OCI-LY1 (cell line): ENCODE measurements around the gene WDR5.

Experiments used
- CTCF ChIP-seq: fragments of 200-600 bp; sonication (generic), shearing (Covaris generic); IDR thresholded peaks from 2 replicates; pipeline ENCODE4 v1.5.1; 2017; ENCODE audit warnings: mild to moderate bottlenecking, antibody characterized with exemption, low read length, moderate library complexity, mixed read lengths
- EZH2 ChIP-seq: fragments of 200-600 bp; sonication (generic), shearing (Covaris generic); IDR thresholded peaks from 2 replicates; pipeline ENCODE4 v1.8.0; 2017; ENCODE audit warnings: borderline replicate concordance, mixed run types, mild to moderate bottlenecking, antibody characterized with exemption, low read length, moderate library complexity, mixed read lengths

- no peak for TF ChIP-seq CTCF
- no peak for TF ChIP-seq EZH2
Observed at GRCh38 chr9:134164879-134165278, 29.0 kb downstream of the WDR5 start.
